Measurements from ENCODE around the gene HIVEP3.
A peak's percentile ranks its signal among the peaks of the same experiment; 100 is the strongest.

Gene HIVEP3

DNA sequence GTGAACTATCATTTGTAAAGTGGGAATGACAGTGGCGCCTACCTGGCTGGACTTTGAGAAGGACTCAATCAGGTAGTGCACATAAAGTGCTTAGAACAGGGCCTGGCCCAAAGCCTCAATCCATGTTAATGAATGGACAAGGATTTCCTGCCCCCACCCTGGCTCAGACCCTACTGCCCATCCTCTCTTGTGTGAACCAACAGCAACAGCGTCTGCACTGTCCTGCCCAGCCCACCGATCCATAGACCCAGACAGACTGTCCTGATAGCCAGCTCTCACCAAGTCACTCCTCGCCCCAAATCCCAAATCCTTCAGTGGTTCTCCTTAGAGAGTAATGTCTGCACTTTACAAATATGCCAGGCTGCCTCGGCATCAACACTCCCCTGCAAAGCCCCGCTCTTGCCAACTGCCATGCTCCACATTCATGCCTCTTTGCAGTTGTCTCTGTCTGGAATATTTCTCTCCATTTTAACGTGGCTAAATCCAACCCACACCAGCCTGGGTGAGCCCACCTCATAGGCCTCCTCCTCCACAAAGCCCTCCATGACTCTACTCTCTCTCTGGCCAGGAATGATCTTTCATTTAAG is 276.7 kb downstream of the HIVEP3 start:
- no peak for DNase-seq

DNA sequence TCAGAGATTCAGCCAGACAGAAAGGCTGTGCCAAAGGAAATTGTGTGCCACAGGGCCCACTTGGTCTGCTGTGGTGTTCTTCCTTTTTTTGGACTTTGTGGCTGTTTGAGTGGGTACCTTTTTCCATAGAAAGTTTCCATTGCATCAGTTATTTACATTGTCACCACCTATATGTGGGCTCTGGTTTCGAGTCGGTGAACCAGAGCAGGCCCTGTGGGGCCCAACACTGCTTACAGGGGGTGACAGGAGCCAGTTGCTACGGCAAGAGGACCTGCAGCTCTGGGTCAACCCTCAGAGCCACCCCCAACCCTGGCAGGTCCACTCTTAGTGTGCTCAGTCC is 277.3 kb downstream of the HIVEP3 start:
- DNase-seq = no peak

DNA sequence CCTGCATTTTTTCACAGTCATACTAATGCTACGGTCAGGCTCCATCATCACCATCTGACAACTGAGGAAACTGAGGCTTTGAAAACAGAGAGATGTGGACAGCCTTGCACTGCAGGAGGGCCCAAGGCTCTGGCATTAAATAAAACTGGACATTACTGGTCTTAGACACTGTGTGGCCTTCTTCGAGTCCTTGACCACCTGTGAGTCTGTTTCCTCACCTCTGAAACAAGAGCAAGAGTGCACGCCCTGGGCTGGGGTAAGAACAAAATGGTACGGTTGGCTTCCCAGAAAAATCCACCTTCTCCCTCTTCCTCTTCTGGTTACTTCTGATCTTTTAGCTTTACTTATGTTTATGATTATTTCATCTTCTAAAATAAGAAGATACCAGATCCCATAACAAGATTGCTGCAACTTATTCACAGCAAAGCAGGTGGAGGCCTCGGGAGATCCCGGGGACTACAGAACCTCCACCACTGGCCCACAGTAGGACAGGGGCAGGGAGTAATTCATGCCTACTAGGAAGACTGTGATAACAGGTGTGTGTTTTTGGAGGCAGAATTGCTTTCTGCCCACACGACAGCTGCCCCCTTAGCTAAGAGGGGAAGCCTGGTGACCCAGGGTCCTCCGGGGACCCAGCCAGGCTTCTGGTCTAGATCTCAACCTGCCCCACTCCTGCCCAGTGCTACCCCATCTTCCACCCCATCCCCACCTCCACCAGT is 277.8 kb downstream of the HIVEP3 start:
- no peak for DNase-seq

DNA sequence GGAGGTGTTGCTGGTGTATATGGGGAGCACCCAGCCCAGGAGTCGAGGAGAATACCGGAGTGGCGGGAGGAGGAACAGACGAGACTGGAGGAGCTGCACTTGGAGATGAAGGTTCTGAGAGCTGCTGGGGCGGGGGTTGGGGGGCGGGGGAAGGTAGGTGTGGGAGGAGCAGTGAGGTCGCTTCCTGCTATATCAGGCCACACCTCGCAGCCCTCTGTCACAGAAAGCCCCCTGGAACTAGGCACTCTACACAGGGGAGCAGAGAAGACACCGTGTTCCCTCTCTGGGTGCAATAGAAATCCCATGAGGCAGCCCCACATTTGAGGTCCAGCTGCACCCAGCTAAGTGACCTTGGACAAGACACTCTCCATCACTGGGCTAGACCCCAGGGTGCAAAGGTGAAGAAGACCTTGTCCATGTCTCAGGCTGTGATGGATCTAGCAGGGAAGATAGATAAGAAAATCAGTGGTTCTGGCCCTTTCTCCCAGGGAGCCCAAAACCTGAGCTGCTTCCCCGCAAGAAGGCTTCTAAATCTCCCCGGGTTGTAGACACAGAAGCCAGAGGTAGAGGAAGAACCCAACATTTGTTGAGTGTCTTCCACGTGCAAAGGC is 278.5 kb downstream of the HIVEP3 start:
- no peak for DNase-seq

DNA sequence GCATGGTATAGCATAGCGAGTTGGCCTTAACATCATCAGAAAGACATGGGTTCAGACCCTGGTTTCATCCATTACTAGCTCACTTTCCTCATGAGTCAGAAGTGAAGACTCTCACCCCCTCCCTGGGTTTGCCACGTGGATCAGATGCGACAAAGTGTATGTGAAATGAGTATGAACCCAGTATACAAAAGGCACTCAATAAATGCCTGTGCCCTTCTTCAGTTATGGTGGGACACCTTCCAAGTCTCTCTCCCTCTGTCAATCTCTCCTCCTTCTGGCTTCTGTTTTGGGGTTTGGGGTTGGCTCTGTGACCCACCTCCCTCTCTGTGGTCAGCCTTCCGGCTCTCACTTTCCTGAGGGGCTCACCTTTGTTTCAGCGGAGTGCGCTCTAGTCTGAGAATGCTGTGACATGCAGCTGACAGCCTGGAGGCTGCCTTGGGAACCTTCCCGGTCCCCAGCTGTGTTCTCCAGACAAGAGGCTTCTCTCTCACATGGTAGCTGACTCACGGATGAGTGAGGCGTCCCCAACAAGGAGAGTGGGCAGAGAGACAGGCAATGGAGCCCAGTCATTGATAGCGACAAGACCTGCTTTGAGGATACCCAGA is 279.3 kb downstream of the HIVEP3 start:
- DNase-seq = no peak

DNA sequence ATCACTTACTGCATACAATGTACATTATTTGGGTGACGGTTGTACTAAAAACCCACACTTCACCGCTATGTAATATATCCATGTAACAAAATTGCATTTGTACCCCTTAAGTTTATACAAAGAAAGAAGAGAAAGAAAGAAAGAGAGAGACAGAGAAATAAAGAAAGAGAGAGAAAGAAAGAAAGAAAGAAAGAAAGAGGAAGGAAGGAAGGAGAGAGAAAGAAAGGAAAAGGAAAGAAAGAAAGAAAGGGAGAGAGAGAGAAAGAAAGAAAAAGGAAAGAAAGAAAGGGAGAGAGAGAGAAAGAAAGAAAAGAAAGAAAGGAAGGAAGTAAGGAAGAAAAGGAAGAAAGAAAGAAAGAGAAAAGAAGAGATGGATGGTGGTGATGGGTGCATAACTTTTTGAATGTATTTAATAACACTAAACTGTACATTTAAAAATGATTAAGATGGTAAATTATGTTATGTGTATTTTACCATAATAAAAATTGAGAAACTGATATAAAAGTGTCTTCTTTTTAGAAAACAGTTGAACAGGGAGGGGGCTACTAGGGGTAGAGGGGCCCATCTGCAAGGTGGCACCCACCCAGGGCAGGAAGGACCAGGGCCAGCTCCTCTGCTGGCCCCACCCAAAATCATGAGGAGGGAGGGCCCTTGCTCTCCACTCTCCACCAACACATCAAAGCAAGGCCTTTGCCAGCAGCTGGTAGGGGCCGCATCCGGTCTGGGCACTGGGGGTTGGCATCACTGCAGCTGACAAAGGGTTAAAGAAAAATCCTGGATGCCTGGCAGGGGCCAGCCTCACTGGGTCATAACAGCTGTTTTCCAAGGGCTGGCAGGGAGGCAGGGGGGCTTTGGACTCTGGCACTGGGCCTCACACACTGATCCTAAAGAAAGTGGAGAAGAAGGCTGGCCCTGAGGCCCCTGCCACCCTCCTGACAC is 280.4 kb downstream of the HIVEP3 start:
- DNase-seq = no peak

DNA sequence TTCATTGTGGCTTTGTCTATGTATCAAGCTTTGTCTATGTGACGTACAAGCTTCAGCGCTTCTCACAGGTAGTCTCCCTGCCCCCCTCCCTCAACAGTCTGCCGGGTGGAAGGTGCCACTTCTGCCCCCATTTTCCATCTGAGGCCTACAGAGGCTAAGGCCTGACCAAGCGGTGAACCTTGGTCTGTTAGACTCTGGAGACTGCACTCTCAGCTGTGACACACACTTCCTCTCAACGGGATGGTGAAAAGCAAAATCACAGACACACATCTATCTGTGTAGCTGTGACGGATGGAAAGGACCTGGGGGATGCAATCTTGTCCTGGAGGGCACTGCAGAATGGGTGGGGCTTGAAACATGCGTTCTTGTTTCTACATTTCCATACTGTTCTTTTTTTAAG is 281.4 kb downstream of the HIVEP3 start:
- no peak for DNase-seq

DNA sequence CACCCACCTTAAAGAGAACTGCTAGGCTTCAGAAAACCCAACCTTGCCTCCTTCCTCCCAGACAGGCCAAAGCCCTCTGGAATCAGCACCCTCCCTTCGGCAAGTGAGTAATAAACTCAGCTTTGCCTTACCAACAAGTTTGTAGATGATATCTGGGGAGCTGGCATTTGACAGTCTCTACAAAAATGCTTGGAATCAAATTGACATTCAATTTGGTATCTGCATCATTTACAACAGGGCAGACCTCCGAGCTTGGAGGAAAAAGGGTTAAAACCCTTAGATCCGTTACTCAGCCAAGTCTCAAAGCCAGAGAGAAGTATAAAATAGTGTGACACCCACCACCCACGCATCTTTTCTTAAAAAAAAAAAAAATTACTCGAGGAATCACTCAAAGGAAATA is 285.0 kb downstream of the HIVEP3 start:
- no peak for DNase-seq

DNA sequence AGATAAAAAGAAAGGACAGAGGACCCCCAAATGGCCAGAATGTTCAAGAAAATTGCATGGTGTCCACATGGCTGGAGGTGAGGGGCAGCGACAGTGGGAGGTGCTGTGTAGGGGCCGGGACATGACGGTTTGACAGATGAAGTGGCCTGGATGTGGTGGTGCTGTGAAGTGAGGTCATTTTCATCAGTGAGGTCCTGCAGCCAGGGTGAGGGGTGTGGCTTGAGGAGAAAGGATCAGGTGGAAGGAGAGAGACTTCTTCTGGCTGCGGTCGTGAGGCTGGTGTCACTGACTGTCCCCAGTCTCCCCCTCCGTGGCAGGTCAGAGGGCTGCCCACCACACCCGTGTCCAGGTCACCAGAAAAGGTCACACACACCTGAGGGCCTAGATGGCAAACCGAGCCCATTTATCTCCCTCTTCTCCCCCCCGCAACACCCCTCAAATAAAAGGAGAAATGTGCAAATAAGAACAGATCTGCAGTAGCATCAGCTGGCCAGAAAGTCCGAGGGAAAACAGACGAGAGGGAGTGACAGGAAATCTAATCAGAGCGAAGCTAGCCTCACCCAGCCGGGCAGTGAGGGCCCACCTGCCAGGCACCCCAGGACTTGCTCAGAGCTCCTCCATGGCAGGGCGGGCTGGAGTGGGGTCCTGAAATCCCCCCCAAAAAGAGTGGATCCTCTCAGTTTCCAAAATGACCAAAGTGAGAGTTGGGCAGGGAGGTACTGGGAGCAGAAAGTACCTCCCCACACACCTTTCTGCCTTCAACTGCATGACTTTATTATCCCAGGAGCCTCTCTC is 285.7 kb downstream of the HIVEP3 start:
- DNase-seq = no peak

DNA sequence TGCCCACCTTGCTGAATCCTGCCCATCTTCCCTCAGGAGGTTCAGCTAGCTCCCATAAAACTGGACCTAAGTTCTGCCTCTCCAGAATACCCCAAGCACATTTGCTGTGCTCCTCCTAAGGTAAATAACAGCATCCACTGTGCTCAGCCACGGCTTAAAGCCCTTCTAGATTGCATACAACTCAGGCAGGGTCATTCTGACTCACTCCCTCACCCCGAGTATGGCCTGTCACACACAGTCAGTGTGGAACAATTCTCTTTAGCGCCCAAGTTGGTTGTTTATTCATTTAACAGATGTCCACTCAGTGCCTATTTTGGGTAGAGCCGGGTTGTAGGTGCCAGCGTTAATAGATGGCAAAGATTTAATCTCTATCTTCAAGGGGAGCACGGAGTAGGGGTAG is 286.8 kb downstream of the HIVEP3 start:
- DNase-seq = no peak

DNA sequence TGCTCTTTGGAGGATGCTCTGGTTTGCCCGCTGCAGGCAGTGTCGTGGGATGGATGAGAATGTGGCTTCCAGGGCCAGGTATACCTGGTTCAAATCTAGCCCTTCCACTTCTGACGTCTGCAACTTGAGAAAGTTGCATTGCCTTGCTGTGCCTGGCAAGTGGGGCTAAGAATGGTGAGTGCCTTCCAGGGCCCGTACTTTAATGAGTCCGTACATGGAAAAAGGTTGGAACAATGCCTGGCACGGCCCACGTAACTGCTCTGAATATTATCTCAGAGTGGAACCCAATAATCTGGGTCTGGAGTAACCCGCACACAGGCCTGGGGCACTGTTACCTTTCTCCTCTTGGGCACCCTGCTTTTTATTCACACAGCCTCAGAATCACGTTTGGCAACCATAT is 287.6 kb downstream of the HIVEP3 start:
- no peak for DNase-seq

DNA sequence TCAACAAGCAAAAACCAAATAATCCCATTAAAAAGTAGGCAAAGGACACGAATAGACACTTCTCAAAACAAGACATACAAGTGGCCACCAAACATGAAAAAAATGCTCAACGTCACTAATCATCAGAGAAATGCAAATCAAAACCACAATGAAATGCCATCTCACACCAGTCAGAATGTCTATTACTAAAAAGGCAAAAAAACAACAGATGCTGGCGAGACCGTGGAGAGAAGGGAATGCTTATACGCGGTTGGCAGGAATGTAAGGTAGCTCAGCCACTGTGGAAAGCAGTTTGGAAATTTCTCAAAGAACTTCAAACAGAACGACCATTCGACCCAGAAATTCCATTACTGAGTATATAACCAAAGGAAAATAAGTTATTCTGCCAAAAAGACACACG is 289.2 kb downstream of the HIVEP3 start:
- DNase-seq = no peak

DNA sequence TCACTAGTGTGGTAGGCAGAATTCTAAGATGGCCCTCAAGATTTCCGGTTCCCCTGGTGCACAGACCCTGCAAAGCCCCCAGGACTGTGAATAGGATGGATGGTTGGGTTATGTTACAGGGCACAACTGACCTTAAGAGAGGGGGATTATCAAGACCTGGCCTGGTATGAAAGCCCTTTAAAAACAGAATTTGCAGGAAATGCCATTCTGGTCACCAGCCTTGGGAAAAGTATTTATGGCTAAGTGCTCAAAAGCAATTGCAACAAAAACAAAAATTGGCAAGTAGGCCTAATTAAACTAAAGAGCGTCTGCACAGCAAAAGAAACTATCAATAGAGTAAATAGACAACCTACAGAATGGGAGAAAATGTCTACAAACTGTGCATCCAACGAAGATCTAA is 289.6 kb downstream of the HIVEP3 start:
- DNase-seq = no peak

DNA sequence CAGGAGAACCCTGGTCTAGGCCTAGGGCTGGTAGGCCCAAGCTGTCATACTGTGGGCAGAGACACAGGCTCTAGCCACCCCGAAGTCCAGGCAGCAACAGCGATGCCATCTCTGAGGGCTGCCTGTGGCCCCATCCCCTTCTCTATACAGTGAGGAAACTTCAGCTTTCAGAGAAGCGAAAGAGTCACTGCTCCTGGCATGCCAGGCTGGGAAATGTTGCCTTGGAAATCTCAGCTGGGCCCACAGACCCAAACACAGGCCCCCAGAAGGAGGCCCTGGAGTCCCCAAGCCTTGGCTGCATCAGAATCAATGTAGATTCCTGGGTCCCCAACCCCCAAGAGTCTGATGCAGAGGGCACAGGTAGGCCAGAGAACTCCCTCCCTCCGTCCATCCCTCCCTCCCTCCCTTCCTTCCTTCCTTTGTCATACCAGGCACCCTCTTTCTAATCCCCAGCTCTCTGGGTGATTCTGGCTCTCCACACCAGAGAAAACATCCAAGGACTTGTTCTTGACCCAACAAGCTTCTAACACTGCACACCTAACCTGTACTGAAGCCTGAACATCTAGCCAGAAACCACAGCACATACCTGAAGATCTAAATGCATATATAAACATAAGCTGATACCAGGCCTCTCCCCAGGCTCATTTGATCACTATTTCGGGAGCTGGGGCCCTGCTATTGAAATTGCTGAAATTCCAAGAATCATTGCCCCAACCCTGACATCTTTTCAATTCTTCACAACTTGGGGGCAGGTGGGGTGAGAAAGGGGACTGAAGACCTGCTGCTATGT is 291.0 kb downstream of the HIVEP3 start:
- no peak for DNase-seq

DNA sequence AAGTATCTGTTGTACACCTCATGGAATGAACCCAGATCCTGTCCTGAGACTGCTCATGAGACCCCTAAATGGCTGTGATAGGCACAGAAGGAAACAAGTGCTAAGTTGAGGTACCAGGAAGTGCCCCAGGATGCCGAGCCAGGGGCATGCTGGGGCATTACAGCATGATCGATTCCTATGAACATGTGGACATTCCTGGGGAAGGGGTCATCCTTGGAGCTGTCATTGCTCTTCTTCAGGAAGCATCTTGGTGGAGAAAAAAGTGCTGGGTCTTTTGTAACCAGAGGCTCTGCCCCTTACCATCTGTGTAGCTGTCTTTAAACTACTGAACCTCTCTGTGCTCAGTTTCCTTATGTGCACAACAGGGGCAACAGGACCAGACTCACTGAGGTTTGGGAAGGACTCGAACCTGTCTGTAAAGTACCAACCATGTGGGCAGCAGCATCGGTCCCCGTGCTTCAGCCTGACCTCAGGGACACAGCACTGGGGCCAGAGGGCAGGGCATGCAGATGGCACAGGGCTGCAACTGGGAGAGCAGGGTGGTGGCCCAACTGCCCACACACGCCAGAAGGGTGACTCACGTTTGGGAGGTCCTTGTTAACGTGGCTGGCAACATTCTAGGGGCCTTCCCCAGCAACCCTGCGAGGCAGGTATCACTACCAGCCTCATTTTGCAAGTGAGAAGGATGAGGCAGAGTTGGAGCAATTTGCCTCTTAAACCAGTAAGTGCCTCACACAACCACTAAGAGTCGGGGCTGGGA is 291.9 kb downstream of the HIVEP3 start:
- DNase-seq = no peak

DNA sequence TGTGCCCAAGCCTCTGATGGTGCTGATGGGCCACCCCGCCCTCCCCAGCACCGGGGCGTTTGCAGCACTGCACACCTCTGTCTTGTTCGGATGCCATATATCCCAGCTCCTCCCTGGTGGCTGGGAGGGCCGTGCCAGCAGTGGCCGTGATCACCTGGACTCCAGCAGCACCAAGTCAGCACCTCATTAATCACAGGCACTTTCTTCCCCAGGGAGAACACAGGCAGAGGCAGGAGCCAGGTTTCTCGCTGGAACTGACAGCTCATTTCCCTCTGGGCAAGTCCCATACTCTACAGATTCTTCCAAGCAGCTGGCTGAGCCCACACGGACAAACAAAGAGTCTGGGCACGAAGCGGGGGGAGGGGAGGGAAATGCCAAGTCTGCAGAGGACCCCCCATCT is 292.6 kb downstream of the HIVEP3 start:
- peak; percentile 40 for DNase-seq

DNA sequence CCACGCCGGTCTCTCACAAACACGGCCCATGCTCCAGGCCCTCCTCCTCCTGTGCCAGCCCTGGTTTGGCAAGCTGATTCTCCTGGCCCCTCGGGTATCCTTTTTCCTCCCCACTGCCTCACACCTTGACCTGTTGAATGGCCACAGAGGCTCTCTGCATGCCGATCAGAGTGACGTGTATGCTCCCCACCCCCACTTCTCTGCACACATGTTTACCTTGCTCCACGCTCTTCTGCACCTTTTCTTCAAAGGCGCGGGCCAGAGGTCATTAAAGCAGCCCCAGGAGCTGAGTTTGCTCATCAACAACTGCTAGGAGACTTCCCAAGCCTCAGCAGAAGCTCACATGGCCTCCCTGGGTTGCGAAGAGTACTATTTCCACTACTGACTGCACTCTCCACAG is 295.0 kb downstream of the HIVEP3 start:
- peak; percentile 53 for DNase-seq

DNA sequence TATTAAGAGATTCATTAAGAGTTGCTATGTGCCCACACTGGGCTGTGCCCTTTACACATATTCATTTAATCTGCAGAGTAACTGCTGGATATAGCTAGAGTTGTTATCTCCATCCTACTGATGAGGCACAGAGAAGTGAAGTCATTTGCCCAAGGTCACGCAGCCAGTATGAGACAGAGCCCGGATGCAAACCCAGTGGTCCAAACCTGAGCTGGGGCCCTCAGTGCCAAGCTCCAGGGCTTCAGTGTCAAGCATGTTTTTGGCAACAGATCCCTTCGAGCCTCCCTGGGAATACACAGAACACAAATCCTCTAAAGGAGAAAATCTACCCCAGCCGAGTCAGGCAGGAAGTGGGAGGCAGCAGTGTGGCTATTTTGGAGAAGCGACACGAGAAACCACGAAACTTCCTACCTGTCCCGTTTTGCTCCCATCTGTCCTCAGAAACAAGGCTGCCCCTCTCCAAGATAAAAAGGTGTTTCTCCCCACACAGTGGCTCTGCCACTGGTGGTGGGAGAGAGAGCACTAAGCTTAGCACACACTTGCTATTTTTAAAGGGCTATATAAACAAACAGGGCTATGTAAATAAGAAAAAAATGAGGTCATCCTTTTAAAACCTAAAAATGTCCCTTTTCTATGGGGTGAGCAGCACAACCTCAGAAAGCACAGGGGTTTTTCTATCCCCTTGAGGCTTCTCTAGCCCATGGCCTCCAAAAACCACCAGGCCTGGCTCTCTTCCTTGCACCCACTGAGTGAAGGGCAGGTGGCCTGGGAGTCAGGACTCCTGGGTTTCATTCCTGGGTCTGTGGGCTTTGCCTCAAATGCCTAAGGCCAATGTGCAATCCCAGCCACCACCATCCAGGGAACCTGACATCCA is 295.6 kb downstream of the HIVEP3 start:
- no peak for DNase-seq

DNA sequence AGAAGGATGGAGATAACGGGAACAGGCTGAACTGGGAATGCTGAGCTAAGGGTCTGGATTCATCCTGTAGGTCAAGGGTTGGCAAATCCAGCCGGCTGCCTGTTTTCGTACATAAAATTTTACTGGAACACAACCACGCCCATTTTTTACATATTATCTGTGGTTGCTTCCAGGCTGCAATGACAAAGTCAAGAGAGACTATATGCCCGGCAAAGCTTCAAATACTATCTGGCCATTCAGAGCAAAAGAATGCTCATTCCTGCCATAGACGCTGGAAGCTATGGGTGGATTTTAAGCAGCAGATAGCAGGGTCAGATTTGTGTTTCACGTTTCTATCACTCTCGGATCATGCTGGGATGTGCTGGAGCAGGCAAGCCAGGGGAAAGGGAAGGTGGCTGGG is 296.3 kb downstream of the HIVEP3 start:
- DNase-seq = no peak

DNA sequence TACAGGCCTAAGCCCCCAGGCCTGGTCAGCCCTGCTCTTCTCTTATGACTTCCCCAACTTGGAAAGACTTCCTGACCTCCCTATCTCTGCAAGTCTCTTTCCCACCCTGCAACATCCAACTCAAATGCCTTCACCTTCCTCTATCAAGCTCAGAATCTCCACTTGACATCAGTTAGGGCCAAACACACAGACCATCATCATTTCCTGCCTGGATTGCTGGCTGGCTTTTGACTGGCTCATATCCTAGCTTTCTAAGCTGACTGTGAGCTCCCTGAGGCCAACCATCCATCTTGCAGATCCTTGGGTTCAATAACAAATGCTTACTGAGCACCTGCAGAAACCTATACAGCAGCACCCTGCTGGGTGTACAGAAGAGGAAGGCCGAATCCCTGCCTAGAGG is 296.9 kb downstream of the HIVEP3 start:
- no peak for DNase-seq
